HG03520 (cell line): ENCODE data around the gene PARD3.

ENCODE experiments used
- ATAC-seq: cut with Tn5 transposase; IDR thresholded peaks from one replicate; pipeline ENCODE4 v1.9.1; 2021; ENCODE audit warnings: mild to moderate bottlenecking, moderate library complexity; ENCODE audit not compliant: unreplicated experiment

Gene PARD3

GRCh38 chr10:34825414-34825813 lies 10.3 kb upstream of the PARD3 start:
- no peak for ATAC-seq

GRCh38 chr10:34824870-34825269 lies 9.8 kb upstream of the PARD3 start:
- no peak for ATAC-seq

- no peak for ATAC-seq
These were observed 6.8 kb upstream of the PARD3 start for GRCh38 chr10:34821587-34822585.

GRCh38 chr10:34817586-34817985 lies 2.5 kb upstream of the PARD3 start:
- ATAC-seq, result no peak

GRCh38 chr10:34817054-34817453 lies 2.0 kb upstream of the PARD3 start:
- no peak for ATAC-seq

GRCh38 chr10:34816501-34817002 lies 1.5 kb upstream of the PARD3 start:
- ATAC-seq, result no peak

- ATAC-seq, result no peak
These were observed 995 bp upstream of the PARD3 start for GRCh38 chr10:34816085-34816496.

- no peak for ATAC-seq
These were observed 247 bp downstream of the PARD3 start for GRCh38 chr10:34814913-34815184.

- no peak for ATAC-seq
These were observed 728 bp downstream of the PARD3 start for GRCh38 chr10:34814223-34814912.

- ATAC-seq, result no peak
These were observed 1.4 kb downstream of the PARD3 start for GRCh38 chr10:34813626-34814222.

GRCh38 chr10:34812771-34813170 lies 2.3 kb downstream of the PARD3 start:
- ATAC-seq, result no peak

GRCh38 chr10:34811968-34812514 lies 3.1 kb downstream of the PARD3 start:
- ATAC-seq, result no peak

- ATAC-seq, result no peak
These were observed 3.7 kb downstream of the PARD3 start for GRCh38 chr10:34811126-34811967.

GRCh38 chr10:34809796-34810195 lies 5.3 kb downstream of the PARD3 start:
- ATAC-seq, result no peak

GRCh38 chr10:34808801-34809745 lies 6.0 kb downstream of the PARD3 start:
- ATAC-seq, result no peak

- no peak for ATAC-seq
These were observed 6.8 kb downstream of the PARD3 start for GRCh38 chr10:34808336-34808735.

- ATAC-seq, result no peak
These were observed 10.8 kb downstream of the PARD3 start for GRCh38 chr10:34804306-34804705.

- no peak for ATAC-seq
These were observed 12.4 kb downstream of the PARD3 start for GRCh38 chr10:34802692-34803091.

- no peak for ATAC-seq
These were observed 13.9 kb downstream of the PARD3 start for GRCh38 chr10:34801097-34801733.
